Ishikawa (cell line): ENCODE measurements around the gene VCP.

Experiments used
- CEBPB ChIP-seq: IDR thresholded peaks from 2 replicates; pipeline ENCODE4 v1.6.1; 2012
- CREB1 ChIP-seq: IDR thresholded peaks from 2 replicates; pipeline ENCODE4 v1.6.1; 2012; ENCODE audit warnings: low read depth
- EGR1 ChIP-seq: IDR thresholded peaks from 2 replicates; pipeline ENCODE4 v1.6.1; 2012
- EP300 ChIP-seq: IDR thresholded peaks from 2 replicates; pipeline ENCODE4 v1.6.1; 2012; ENCODE audit warnings: borderline replicate concordance
- FOXM1 ChIP-seq: IDR thresholded peaks from 2 replicates; pipeline ENCODE4 v1.6.1; 2012; ENCODE audit warnings: low read depth, borderline replicate concordance
- MAX ChIP-seq: IDR thresholded peaks from 2 replicates; pipeline ENCODE4 v1.6.1; 2012
- RAD21 ChIP-seq: IDR thresholded peaks from 2 replicates; pipeline ENCODE4 v1.6.1; 2012; ENCODE audit warnings: low read depth
- REST ChIP-seq: IDR thresholded peaks from 2 replicates; pipeline ENCODE4 v1.6.1; 2012; ENCODE audit warnings: low read depth, mild to moderate bottlenecking
- TAF1 ChIP-seq: IDR thresholded peaks from 2 replicates; pipeline ENCODE4 v1.6.1; 2012; ENCODE audit warnings: low read depth, mild to moderate bottlenecking
- TCF12 ChIP-seq: IDR thresholded peaks from 2 replicates; pipeline ENCODE4 v1.6.1; 2012; ENCODE audit warnings: low read depth
- TEAD4 ChIP-seq: IDR thresholded peaks from 2 replicates; pipeline ENCODE4 v1.6.1; 2012
- USF1 ChIP-seq: IDR thresholded peaks from 2 replicates; pipeline ENCODE4 v1.6.1; 2012
- YY1 ChIP-seq: IDR thresholded peaks from 2 replicates; pipeline ENCODE4 v1.6.1; 2012; ENCODE audit warnings: low read depth
- ZBTB7A ChIP-seq: IDR thresholded peaks from 2 replicates; pipeline ENCODE4 v1.6.1; 2012; ENCODE audit warnings: low read depth

Gene VCP

GRCh38 chr9:35114840-35115628 is 42.6 kb upstream of the VCP start:
- TF ChIP-seq CREB1, result no peak

GRCh38 chr9:35114113-35114839 is 41.9 kb upstream of the VCP start:
- TF ChIP-seq TAF1 (no peak), RAD21 (no peak), TEAD4 (no peak), USF1 (no peak)

GRCh38 chr9:35112257-35113020 is 40.0 kb upstream of the VCP start:
- no peak for TF ChIP-seq ZBTB7A
- TF ChIP-seq REST, result no peak
- TF ChIP-seq RAD21, result no peak
- no peak for TF ChIP-seq YY1
- no peak for TF ChIP-seq TEAD4
- no peak for TF ChIP-seq USF1
- TF ChIP-seq FOXM1, result no peak
- no peak for TF ChIP-seq CREB1
- TF ChIP-seq TAF1, result no peak
- TF ChIP-seq TCF12, result no peak
- no peak for TF ChIP-seq EGR1
- no peak for TF ChIP-seq CEBPB

GRCh38 chr9:35111001-35111933 is 38.8 kb upstream of the VCP start:
- TF ChIP-seq FOXM1, result no peak
- 0 out of 2 replicates have a peak, but pooled peaks have one; percentile 30 for TF ChIP-seq CREB1
- peak; percentile 11; the same call in 1 of the 2 replicates for TF ChIP-seq TCF12
- TF ChIP-seq ZBTB7A, result peak; percentile 90
- TF ChIP-seq REST, result no peak
- TF ChIP-seq USF1, result peak; percentile 6; the same call in 1 of the 2 replicates
- TF ChIP-seq YY1, result peak; percentile 16; the same call in 1 of the 2 replicates
- no peak; the same call in 1 of the 2 replicates for TF ChIP-seq EP300

- TF ChIP-seq MAX (no peak), TEAD4 (0 out of 2 replicates have a peak, but pooled peaks have one; percentile 24), USF1 (no peak)
Measured at GRCh38 chr9:35110327-35110761, 37.9 kb upstream of the VCP start.
